Diencephalon (tissue), 1 donor: ENCODE results near the gene ZNF260. TPM values are rescaled to one million over a fixed set of nuclear protein-coding genes. Genes with fewer than 3 reads are reported as not detected.

Source experiments
- total RNA-seq: library from RNA; depleted of rRNA; stranded (reverse); fragments of >200 nt; gene quantifications from one replicate; pipeline ENCODE4 v1.2.3, GENCODE V29; 2014

The ZNF260 gene
- 62.3 TPM for total RNA-seq

DNA sequence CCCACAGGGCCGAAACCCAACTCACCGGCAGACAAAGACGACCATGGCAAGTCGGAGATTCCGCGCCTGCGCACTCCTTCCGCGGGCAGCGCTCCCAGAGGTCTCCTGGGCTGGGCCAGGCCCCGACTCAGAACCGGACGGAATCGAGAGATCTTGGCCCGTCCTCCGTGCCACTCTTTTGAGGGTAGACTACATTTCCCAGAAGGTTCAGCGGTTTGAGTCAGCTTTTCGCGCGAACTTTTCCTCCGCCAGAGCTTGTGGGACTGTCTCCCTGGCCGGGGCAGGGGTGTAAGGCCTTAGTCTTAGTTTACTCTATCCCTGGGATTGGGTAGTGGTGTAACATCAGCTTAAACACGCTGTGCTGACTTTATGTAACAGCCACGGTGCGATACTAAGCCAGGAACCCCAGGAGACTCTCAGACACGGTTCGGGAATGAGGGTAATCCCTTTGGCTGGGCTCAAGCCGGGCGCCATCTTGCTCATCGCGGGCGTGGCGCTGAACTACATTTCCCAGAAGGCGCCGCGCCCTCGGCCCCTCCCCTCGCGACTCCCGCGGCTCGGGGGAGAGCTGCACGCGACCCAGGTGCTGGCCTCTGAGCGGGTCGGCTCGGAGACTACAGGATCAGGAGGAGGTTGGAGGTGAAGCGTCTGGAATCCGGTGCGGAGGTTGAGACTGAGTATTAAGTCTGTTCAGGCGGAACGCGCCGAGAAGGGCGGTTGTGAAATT is at the start of gene ZNF260:
Gene ZNF260 (minus strand): TSS at position 78 of the 727 bp plus-strand sequence. CDS start 13,033 bp downstream, outside the sequence.

DNA sequence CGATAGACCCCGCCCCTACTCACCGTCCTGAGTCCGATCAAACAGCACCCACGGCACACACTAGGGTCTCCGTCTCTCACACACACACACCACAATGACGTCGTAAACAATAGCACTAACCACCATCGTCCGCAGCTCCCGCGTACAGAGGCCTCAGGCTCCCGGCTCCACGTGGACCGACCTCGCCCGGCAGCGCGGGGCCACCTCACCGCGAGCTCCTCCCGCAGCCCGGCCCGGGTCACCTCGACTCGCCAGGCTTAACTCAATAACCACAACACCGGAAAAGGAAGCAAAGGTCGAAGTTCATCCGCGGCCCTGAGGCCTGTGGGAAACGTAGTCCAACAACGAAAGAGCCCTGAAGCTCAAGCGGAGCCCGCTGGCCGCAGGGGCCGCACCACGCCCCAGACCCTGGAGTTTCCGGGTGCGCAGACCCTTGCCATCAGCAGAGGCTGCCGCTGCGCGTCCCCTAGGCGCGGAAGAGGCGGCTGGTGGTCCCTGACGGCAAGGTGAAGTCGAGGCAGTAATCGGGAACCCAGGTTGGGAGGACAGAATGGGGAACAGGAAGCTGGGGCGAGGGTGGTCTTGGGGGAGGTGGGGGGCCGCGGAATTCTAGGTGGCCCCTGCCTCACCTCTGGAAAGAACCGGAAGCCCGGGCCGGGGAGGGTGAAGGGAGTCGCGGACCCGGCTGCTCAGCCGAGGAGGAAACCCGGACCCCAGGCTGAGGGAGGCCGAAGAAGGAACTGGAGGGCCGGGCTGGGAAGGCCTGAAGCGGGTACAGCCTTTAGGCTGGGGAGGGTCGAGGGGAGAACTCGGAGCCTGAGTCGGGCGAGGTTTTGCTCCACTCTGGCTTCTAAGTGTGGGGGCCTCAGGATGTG is 45.2 kb upstream of the ZNF260 start, which contains the start of gene ZNF529:
Gene ZNF529 (minus strand): TSS at position 273 of the 875 bp plus-strand sequence. CDS start 946 bp downstream, outside the sequence.

GRCh38 chr19:36489118-36489919 is 38.8 kb downstream of the ZNF260 start, which contains the start of gene ZNF566:
Gene ZNF566 (minus strand): TSS chr19:36489561. CDS start chr19:36476557, 13,004 bp downstream.

Other genes starting within 250 kb of the ZNF260 start
- gene ZFP14, start 149.1 kb downstream of the ZNF260 start, total RNA-seq: 42.2 TPM
- gene ZFP82, start 109.6 kb downstream of the ZNF260 start, total RNA-seq: 53.7 TPM
- 43.6 TPM for gene ZNF566, start 38.7 kb downstream of the ZNF260 start, total RNA-seq
- 47.3 TPM for gene ZNF529, start 45.0 kb upstream of the ZNF260 start, total RNA-seq
- 88.6 TPM for gene ZNF382, start 77.0 kb upstream of the ZNF260 start, total RNA-seq
- 42.2 TPM for gene ZNF461, start 138.6 kb upstream of the ZNF260 start, total RNA-seq
- 21.0 TPM for gene ZNF567, start 159.3 kb upstream of the ZNF260 start, total RNA-seq
- 7.6 TPM for gene ZNF850, start 244.5 kb upstream of the ZNF260 start, total RNA-seq